GM12865 (cell line): ENCODE results near the gene KIF26B.

Experiments used
- DNase-seq: peaks from one replicate; pipeline ENCODE4 v3.0.0; 2010; ENCODE audit warnings: low read depth
- H3K4me3 ChIP-seq: 2 replicates; pipeline ENCODE4 v1.5.1; 2011; ENCODE audit warnings: mild to moderate bottlenecking, low read depth, low read length, control low read depth
- CTCF ChIP-seq: IDR thresholded peaks from 2 replicates; pipeline ENCODE4 v1.5.1; 2011; ENCODE audit warnings: low read length, control low read depth, low read depth, inconsistent platforms; ENCODE audit not compliant: insufficient read depth; ENCODE audit errors: missing control alignments

KIF26B gene

GRCh38 chr1:245221805-245222204 lies 67.0 kb downstream of the KIF26B start:
- no peak for TF ChIP-seq CTCF
- DNase-seq: no peak
- no peak overlapping the region for H3K4me3 ChIP-seq

- no peak overlapping the region for H3K4me3 ChIP-seq
- no peak for DNase-seq
- no peak for TF ChIP-seq CTCF
Observed at GRCh38 chr1:245222931-245223595, 68.3 kb downstream of the KIF26B start.

GRCh38 chr1:245225322-245226202 lies 70.8 kb downstream of the KIF26B start:
- no peak for DNase-seq
- no peak overlapping the region for H3K4me3 ChIP-seq
- no peak for TF ChIP-seq CTCF

- no peak for TF ChIP-seq CTCF
- no peak overlapping the region for H3K4me3 ChIP-seq
- no peak for DNase-seq
Observed at GRCh38 chr1:245226203-245226499, 71.4 kb downstream of the KIF26B start.

- DNase-seq: no peak
- TF ChIP-seq CTCF: no peak
- H3K4me3 ChIP-seq: no peak overlapping the region
Observed at GRCh38 chr1:245229051-245229450, 74.3 kb downstream of the KIF26B start.

- H3K4me3 ChIP-seq: no peak overlapping the region
- DNase-seq: no peak
- TF ChIP-seq CTCF: no peak
Observed at GRCh38 chr1:245232931-245233330, 78.1 kb downstream of the KIF26B start.
